Fibroblast of lung (primary cell): Measurements from ENCODE around the gene RASSF7.

Experiments used
- CTCF ChIP-seq, 2 donors: IDR thresholded peaks in 1 of 2; conservative IDR thresholded peaks in 1 of 2; 1 replicate in 1 of 2; 2 replicates in 1 of 2; pipeline ENCODE4 v1.5.1; 2011 to 2012; ENCODE audit warnings: low read length in 2 of 2, control low read depth in 1 of 2, inconsistent platforms in 1 of 2, low read depth in 1 of 2, mild to moderate bottlenecking in 1 of 2
- EZH2 ChIP-seq: IDR thresholded peaks from 2 replicates; pipeline ENCODE4 v1.5.1; 2012; ENCODE audit warnings: low read length, control low read depth, mild to moderate bottlenecking; ENCODE audit errors: missing control alignments

- TF ChIP-seq CTCF (conservative IDR thresholded peaks at IDR 0.05 in 1 of 2, IDR thresholded peaks at IDR 0.05 in 1 of 2; ENCODE audit: low read depth in 1 of 2, low read length in 2 of 2): no peak
- TF ChIP-seq EZH2: no peak
Observed at GRCh38 chr11:535210-535518, 25.6 kb upstream of the RASSF7 start.
